Liver (tissue), 9 donors: ENCODE data around the gene ARFGAP1. TPM values are rescaled to one million over a fixed set of nuclear protein-coding genes. Genes with fewer than 3 reads are reported as not detected.

Experiments
- DNase-seq: peaks from one replicate; pipeline ENCODE4 v3.0.0-alpha.2; 2017; ENCODE audit warnings: low spot score
- H3K27ac ChIP-seq, 2 donors: one replicate each; pipeline ENCODE4 v1.7.0; 2013; ENCODE audit warnings: inconsistent platforms in 2 of 2, low read length in 2 of 2, control low read depth in 1 of 2, low read depth in 1 of 2, mild to moderate bottlenecking in 1 of 2
- H3K27me3 ChIP-seq, 4 donors: one replicate each; pipeline versions ENCODE4 v1.6.1 to v1.7.0; 2013; ENCODE audit warnings: low read length in 3 of 4, inconsistent platforms in 1 of 4, mild to moderate bottlenecking in 1 of 4, moderate library complexity in 1 of 4; ENCODE audit not compliant: control insufficient read depth in 4 of 4, insufficient read depth in 4 of 4
- H3K36me3 ChIP-seq, 4 donors: one replicate each; pipeline versions ENCODE4 v1.6.1 to v1.7.0; 2013; ENCODE audit warnings: low read length in 3 of 4, mild to moderate bottlenecking in 3 of 4, low read depth in 1 of 4, moderate library complexity in 1 of 4; ENCODE audit not compliant: control insufficient read depth in 4 of 4, insufficient read depth in 3 of 4
- H3K4me1 ChIP-seq, 4 donors: one replicate each; pipeline versions ENCODE4 v1.6.1 to v1.7.0; 2013; ENCODE audit warnings: low read length in 3 of 4, mild to moderate bottlenecking in 3 of 4, moderate library complexity in 1 of 4; ENCODE audit not compliant: control insufficient read depth in 4 of 4, insufficient read depth in 4 of 4
- H3K4me3 ChIP-seq, 3 donors: one replicate each; pipeline versions ENCODE4 v1.6.1 to v1.7.0; 2013; ENCODE audit warnings: low read length in 3 of 3, control low read depth in 1 of 3, low read depth in 1 of 3, mild to moderate bottlenecking in 1 of 3
- H3K9ac ChIP-seq, 2 donors: one replicate each; pipeline ENCODE4 v1.7.0; 2013; ENCODE audit warnings: low read length in 2 of 2, mild to moderate bottlenecking in 2 of 2, moderate library complexity in 2 of 2, control low read depth in 1 of 2, low read depth in 1 of 2
- H3K9me3 ChIP-seq, 4 donors: one replicate each; pipeline versions ENCODE4 v1.6.1 to v1.7.0; 2013; ENCODE audit warnings: low read length in 3 of 4; ENCODE audit not compliant: control insufficient read depth in 4 of 4
- EGR1 ChIP-seq, 2 donors: IDR thresholded peaks; 2 replicates each; pipeline ENCODE4 v1.6.1; 2016 to 2018; ENCODE audit warnings: antibody characterized with exemption in 2 of 2, low read depth in 2 of 2
- FOXA1 ChIP-seq: IDR thresholded peaks from 2 replicates; pipeline ENCODE4 v1.6.1; 2016; ENCODE audit warnings: antibody characterized with exemption
- FOXA2 ChIP-seq: IDR thresholded peaks from 2 replicates; pipeline ENCODE4 v1.6.1; 2016; ENCODE audit warnings: antibody characterized with exemption
- GABPA ChIP-seq, 2 donors: IDR thresholded peaks in 1 of 2; conservative IDR thresholded peaks in 1 of 2; 2 replicates each; pipeline ENCODE4 v1.6.1; 2016; ENCODE audit warnings: antibody characterized with exemption in 2 of 2, mild to moderate bottlenecking in 1 of 2, moderate library complexity in 1 of 2
- HNF4A ChIP-seq, 2 donors: conservative IDR thresholded peaks; 2 replicates each; pipeline ENCODE4 v1.6.1; 2016; ENCODE audit warnings: antibody characterized with exemption in 2 of 2, mild to moderate bottlenecking in 2 of 2
- HNF4G ChIP-seq: IDR thresholded peaks from 2 replicates; pipeline ENCODE4 v1.6.1; 2016; ENCODE audit warnings: antibody characterized with exemption
- JUND ChIP-seq, 2 donors: IDR thresholded peaks; 2 replicates each; pipeline ENCODE4 v1.6.1; 2016; ENCODE audit warnings: antibody characterized with exemption in 2 of 2
- NR2F2 ChIP-seq: IDR thresholded peaks from 2 replicates; pipeline ENCODE4 v1.6.1; 2016; ENCODE audit warnings: antibody characterized with exemption
- RAD21 ChIP-seq, 2 donors: IDR thresholded peaks; 2 replicates each; pipeline ENCODE4 v1.6.1; 2016; ENCODE audit warnings: antibody characterized with exemption in 2 of 2, mild to moderate bottlenecking in 2 of 2
- RXRA ChIP-seq, 2 donors: IDR thresholded peaks; 2 replicates each; pipeline ENCODE4 v1.6.1; 2017 to 2018; ENCODE audit warnings: antibody characterized with exemption in 2 of 2, mild to moderate bottlenecking in 1 of 2
- SP1 ChIP-seq: IDR thresholded peaks from 2 replicates; pipeline ENCODE4 v1.6.1; 2018; ENCODE audit warnings: antibody characterized with exemption, mild to moderate bottlenecking
- TAF1 ChIP-seq: conservative IDR thresholded peaks from 2 replicates; pipeline ENCODE4 v1.6.1; 2016; ENCODE audit warnings: antibody characterized with exemption, mild to moderate bottlenecking
- YY1 ChIP-seq: IDR thresholded peaks from 2 replicates; pipeline ENCODE4 v1.6.1; 2016; ENCODE audit warnings: antibody characterized with exemption, mild to moderate bottlenecking
- WGBS: extraction: QIAGEN DNeasy Blood & Tissue Kit; methylation state at CpG from one replicate; pipeline ENCODE4 v1.1.7; 2013; 5-methylcytosine and 5-hydroxymethylcytosine counted together
- polyA plus RNA-seq, 2 donors: library from polyadenylated mRNA; stranded (reverse) in 1 of 2; unstranded in 1 of 2; fragments of 200-250 nt in 1 of 2; fragments of >200 nt in 1 of 2; fragmentation: Nextera tagmentation in 1 of 2; extraction: Ambion mirVana in 1 of 2; gene quantifications; one replicate each; pipeline versions ENCODE4 v1.2.1 to v1.2.3, GENCODE V29; 2013 to 2015
- total RNA-seq, 2 donors: library from RNA; depleted of rRNA; stranded (reverse); fragments of >200 nt; gene quantifications; one replicate each; pipeline ENCODE4 v1.2.3, GENCODE V29; 2014
- TF ChIP-seq, protein P1 (sequence below): fragments of 150-350 bp; IDR thresholded peaks from 2 replicates; pipeline ENCODE4 v1.5.1; 2017; ENCODE audit warnings: improper control_type of control experiment, low read depth, low read length; ENCODE audit not compliant: missing input control
- TF ChIP-seq, protein P2 (sequence below): IDR thresholded peaks from 2 replicates; pipeline ENCODE4 v1.6.1; 2016; ENCODE audit warnings: antibody characterized with exemption
- TF ChIP-seq, protein P3 (sequence below): IDR thresholded peaks from 2 replicates; pipeline ENCODE4 v1.6.1; 2016; ENCODE audit warnings: antibody characterized with exemption
- TF ChIP-seq, protein P4 (sequence below): IDR thresholded peaks from 2 replicates; pipeline ENCODE4 v1.6.1; 2016; ENCODE audit warnings: antibody characterized with exemption
- TF ChIP-seq, protein P5 (sequence below): IDR thresholded peaks from 2 replicates; pipeline ENCODE4 v1.6.1; 2016; ENCODE audit warnings: antibody characterized with exemption, mild to moderate bottlenecking
- donor health status: healthy.
- donor health status: healthy.
- donor health status: healthy.
- donor health status: healthy.
- donor health status: healthy.

ARFGAP1 gene
- total and polyA plus RNA-seq, 4 donors, result 11.2 to 29.7 (median 21.8) TPM

DNA sequence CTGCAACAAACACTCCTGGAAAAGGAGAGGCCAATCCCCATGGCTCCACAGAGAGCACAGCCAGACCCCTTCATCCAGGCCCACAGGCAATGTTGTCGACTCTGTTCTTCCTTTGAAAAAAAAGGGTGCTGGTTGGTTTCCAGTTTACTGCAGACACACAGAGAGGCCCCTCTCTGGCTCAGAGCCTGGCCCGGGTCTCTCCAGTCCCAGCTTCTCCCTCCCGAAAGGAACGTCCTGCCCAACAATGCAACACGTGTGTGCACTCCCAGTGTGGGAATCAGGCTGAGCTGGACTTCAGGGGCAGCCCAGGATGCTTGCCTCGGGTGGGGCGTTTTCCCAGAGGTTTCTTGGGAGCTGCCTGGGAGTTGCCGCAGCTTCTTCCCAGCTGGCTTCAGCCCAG, 13.8 kb upstream of the ARFGAP1 start:
- 57% methylated on average over 8 of the region's 8 CpGs for WGBS

More for the DNA sequence above, 13.8 kb upstream of the ARFGAP1 start:
- H3K9ac ChIP-seq, result no peak overlapping the region
- no peak overlapping the region for H3K27ac ChIP-seq
- peaks cover 0 to 11% (median 6%) of the 10 kb centered on the region in 4 donors for H3K27me3 ChIP-seq
- H3K9me3 ChIP-seq, result no peaks in the 10 kb centered on the region
- no peaks in the 10 kb centered on the region for H3K36me3 ChIP-seq
- H3K4me1 ChIP-seq, result peaks cover 0 to 4% (median 0%) of the 10 kb centered on the region in 4 donors
- TF ChIP-seq FOXA1, result no peak
- TF ChIP-seq FOXA2, result no peak
- no peak for TF ChIP-seq RAD21 (IDR thresholded peaks at IDR 0.05)
- no peak for TF ChIP-seq EGR1 (IDR thresholded peaks at IDR 0.05; ENCODE audit: low read depth in 2 of 2)
- TF ChIP-seq, protein P1, sequence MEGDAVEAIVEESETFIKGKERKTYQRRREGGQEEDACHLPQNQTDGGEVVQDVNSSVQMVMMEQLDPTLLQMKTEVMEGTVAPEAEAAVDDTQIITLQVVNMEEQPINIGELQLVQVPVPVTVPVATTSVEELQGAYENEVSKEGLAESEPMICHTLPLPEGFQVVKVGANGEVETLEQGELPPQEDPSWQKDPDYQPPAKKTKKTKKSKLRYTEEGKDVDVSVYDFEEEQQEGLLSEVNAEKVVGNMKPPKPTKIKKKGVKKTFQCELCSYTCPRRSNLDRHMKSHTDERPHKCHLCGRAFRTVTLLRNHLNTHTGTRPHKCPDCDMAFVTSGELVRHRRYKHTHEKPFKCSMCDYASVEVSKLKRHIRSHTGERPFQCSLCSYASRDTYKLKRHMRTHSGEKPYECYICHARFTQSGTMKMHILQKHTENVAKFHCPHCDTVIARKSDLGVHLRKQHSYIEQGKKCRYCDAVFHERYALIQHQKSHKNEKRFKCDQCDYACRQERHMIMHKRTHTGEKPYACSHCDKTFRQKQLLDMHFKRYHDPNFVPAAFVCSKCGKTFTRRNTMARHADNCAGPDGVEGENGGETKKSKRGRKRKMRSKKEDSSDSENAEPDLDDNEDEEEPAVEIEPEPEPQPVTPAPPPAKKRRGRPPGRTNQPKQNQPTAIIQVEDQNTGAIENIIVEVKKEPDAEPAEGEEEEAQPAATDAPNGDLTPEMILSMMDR, result no peak
- TF ChIP-seq, protein P2, sequence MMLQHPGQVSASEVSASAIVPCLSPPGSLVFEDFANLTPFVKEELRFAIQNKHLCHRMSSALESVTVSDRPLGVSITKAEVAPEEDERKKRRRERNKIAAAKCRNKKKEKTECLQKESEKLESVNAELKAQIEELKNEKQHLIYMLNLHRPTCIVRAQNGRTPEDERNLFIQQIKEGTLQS, result no peak
- TF ChIP-seq TAF1, result no peak
- TF ChIP-seq, protein P3, sequence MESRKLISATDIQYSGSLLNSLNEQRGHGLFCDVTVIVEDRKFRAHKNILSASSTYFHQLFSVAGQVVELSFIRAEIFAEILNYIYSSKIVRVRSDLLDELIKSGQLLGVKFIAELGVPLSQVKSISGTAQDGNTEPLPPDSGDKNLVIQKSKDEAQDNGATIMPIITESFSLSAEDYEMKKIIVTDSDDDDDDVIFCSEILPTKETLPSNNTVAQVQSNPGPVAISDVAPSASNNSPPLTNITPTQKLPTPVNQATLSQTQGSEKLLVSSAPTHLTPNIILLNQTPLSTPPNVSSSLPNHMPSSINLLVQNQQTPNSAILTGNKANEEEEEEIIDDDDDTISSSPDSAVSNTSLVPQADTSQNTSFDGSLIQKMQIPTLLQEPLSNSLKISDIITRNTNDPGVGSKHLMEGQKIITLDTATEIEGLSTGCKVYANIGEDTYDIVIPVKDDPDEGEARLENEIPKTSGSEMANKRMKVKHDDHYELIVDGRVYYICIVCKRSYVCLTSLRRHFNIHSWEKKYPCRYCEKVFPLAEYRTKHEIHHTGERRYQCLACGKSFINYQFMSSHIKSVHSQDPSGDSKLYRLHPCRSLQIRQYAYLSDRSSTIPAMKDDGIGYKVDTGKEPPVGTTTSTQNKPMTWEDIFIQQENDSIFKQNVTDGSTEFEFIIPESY, result no peak
- no peak for TF ChIP-seq HNF4A (conservative IDR thresholded peaks at IDR 0.05)
- TF ChIP-seq, protein P4, sequence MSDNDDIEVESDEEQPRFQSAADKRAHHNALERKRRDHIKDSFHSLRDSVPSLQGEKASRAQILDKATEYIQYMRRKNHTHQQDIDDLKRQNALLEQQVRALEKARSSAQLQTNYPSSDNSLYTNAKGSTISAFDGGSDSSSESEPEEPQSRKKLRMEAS, result no peak
- TF ChIP-seq HNF4G, result no peak
- TF ChIP-seq NR2F2, result no peak
- no peak for TF ChIP-seq RXRA (IDR thresholded peaks at IDR 0.05)
- no peak for TF ChIP-seq JUND (IDR thresholded peaks at IDR 0.05)
- TF ChIP-seq SP1, result no peak
- no peak for TF ChIP-seq YY1
- TF ChIP-seq, protein P5, sequence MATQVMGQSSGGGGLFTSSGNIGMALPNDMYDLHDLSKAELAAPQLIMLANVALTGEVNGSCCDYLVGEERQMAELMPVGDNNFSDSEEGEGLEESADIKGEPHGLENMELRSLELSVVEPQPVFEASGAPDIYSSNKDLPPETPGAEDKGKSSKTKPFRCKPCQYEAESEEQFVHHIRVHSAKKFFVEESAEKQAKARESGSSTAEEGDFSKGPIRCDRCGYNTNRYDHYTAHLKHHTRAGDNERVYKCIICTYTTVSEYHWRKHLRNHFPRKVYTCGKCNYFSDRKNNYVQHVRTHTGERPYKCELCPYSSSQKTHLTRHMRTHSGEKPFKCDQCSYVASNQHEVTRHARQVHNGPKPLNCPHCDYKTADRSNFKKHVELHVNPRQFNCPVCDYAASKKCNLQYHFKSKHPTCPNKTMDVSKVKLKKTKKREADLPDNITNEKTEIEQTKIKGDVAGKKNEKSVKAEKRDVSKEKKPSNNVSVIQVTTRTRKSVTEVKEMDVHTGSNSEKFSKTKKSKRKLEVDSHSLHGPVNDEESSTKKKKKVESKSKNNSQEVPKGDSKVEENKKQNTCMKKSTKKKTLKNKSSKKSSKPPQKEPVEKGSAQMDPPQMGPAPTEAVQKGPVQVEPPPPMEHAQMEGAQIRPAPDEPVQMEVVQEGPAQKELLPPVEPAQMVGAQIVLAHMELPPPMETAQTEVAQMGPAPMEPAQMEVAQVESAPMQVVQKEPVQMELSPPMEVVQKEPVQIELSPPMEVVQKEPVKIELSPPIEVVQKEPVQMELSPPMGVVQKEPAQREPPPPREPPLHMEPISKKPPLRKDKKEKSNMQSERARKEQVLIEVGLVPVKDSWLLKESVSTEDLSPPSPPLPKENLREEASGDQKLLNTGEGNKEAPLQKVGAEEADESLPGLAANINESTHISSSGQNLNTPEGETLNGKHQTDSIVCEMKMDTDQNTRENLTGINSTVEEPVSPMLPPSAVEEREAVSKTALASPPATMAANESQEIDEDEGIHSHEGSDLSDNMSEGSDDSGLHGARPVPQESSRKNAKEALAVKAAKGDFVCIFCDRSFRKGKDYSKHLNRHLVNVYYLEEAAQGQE, result no peak
- TF ChIP-seq GABPA (IDR thresholded peaks at IDR 0.05 in 1 of 2, conservative IDR thresholded peaks at IDR 0.05 in 1 of 2), result no peak
- DNase-seq, result no peak
- H3K4me3 ChIP-seq, result no peak overlapping the region
